HCT116 (cell line): ENCODE measurements around the gene SLC9A9. TPM values are rescaled to one million over a fixed set of nuclear protein-coding genes. Genes with fewer than 3 reads are reported as not detected.

ENCODE experiments used
- ATAC-seq: fragments of 200-7000 bp; cut with Tn5 transposase; 2 replicates; pipeline ENCODE4 v1.9.1; 2020; ENCODE audit warnings: mild to moderate bottlenecking, moderate library complexity
- BruUV-seq: library from RNA; stranded (reverse); fragments of 400-500 nt; replicated peaks from 2 replicates; lab custom pipeline; 2021; lab: Mats Ljungman, UMichigan
- CTCF ChIA-PET: fragments of 300-600 bp; sonication (Branson Sonifier 250); formaldehyde crosslinking; loops from one replicate; lab custom pipeline; 2021; ENCODE audit warnings: antibody characterized with exemption; lab: Charles Lee
- POLR2A ChIA-PET: fragments of 300-600, 350-600 bp; sonication (Branson Sonifier 250); formaldehyde crosslinking; loops from one replicate; lab custom pipeline; 2021; ENCODE audit warnings: antibody characterized with exemption; lab: Charles Lee
- RAD21 ChIA-PET, 2 experiments: fragments of 300-600 bp; sonication (Branson Sonifier 250); formaldehyde crosslinking; loops; one replicate each; lab custom pipeline; 2023; ENCODE audit warnings: low total read pairs in 2 of 2; ENCODE audit not compliant: uncharacterized antibody in 2 of 2, unreplicated experiment in 2 of 2, low non-redundant PET in 1 of 2; lab: Charles Lee
- DNase-seq: peaks from one replicate; pipeline ENCODE4 v3.0.0-alpha.2; 2010; ENCODE audit warnings: low read depth, low spot score
- H2AFZ ChIP-seq: fragments of 200-600 bp; shearing (Covaris generic), sonication (generic); 2 replicates; pipeline ENCODE4 v1.6.1; 2017; ENCODE audit warnings: low read depth, mixed run types, mixed read lengths, antibody characterized with exemption, low read length; ENCODE audit not compliant: poor library complexity, severe bottlenecking
- H3K27ac ChIP-seq: 2 replicates; pipeline ENCODE4 v1.5.1; 2012; ENCODE audit warnings: low read depth, low read length
- H3K27me3 ChIP-seq: fragments of 200-600 bp; sonication (generic); 2 replicates; pipeline ENCODE4 v1.6.1; 2016; ENCODE audit warnings: mixed run types, low read length, mixed read lengths; ENCODE audit not compliant: insufficient read depth
- H3K36me3 ChIP-seq, 2 experiments: fragments of 200-500 bp in 1 of 2; fragments of 200-600 bp in 1 of 2; sonication (Bioruptor generic) in 1 of 2; sonication (generic) in 1 of 2; 2 replicates each; pipeline versions ENCODE4 v1.5.1 to v1.6.1; 2014 to 2016; ENCODE audit warnings: low read length in 2 of 2, inconsistent platforms in 1 of 2, mixed read lengths in 1 of 2, mixed run types in 1 of 2; ENCODE audit not compliant: insufficient read depth in 2 of 2, control insufficient read depth in 1 of 2
- H3K4me1 ChIP-seq, 2 experiments: fragments of 200-600 bp in 1 of 2; sonication (generic) in 1 of 2; 2 replicates each; pipeline versions ENCODE4 v1.5.1 to v1.6.1; 2012 to 2017; ENCODE audit warnings: low read length in 2 of 2, inconsistent platforms in 1 of 2, mild to moderate bottlenecking in 1 of 2, mixed read lengths in 1 of 2, mixed run types in 1 of 2, moderate library complexity in 1 of 2; ENCODE audit not compliant: insufficient read depth in 2 of 2, control insufficient read depth in 1 of 2
- H3K4me2 ChIP-seq: fragments of 200-600 bp; sonication (generic); 2 replicates; pipeline ENCODE4 v1.6.1; 2017; ENCODE audit warnings: mixed run types, low read length, mixed read lengths
- H3K4me3 ChIP-seq, 2 experiments: fragments of 200-600 bp in 1 of 2; sonication (generic) in 1 of 2; replicated peaks in 1 of 2; 2 replicates each; pipeline ENCODE4 v1.5.1; 2011 to 2016; ENCODE audit warnings: low read length in 2 of 2, control low read depth in 1 of 2, low read depth in 1 of 2, mild to moderate bottlenecking in 1 of 2, mixed read lengths in 1 of 2, mixed run types in 1 of 2
- H3K79me2 ChIP-seq: fragments of 200-600 bp; sonication (generic); 2 replicates; pipeline ENCODE4 v1.6.1; 2017; ENCODE audit warnings: mild to moderate bottlenecking, mixed run types, low read length, moderate library complexity, mixed read lengths; ENCODE audit not compliant: insufficient read depth
- H3K9ac ChIP-seq: fragments of 200-600 bp; sonication (generic); 2 replicates; pipeline ENCODE4 v1.6.1; 2016; ENCODE audit warnings: low read length, mixed read lengths
- H3K9me2 ChIP-seq: fragments of 200-600 bp; sonication (generic), shearing (Covaris generic); 2 replicates; pipeline ENCODE4 v1.6.1; 2017; ENCODE audit warnings: mixed run types, mild to moderate bottlenecking, moderate library complexity; ENCODE audit not compliant: insufficient read depth
- H3K9me3 ChIP-seq, 2 experiments: fragments of 200-500 bp in 1 of 2; fragments of 200-600 bp in 1 of 2; sonication (Bioruptor generic) in 1 of 2; sonication (generic) in 1 of 2; 2 replicates each; pipeline ENCODE4 v1.6.1; 2014 to 2017; ENCODE audit warnings: low read length in 2 of 2, mixed read lengths in 2 of 2, inconsistent platforms in 1 of 2, low read depth in 1 of 2, mild to moderate bottlenecking in 1 of 2, mixed run types in 1 of 2, moderate library complexity in 1 of 2; ENCODE audit not compliant: control insufficient read depth in 1 of 2, insufficient read depth in 1 of 2
- H4K20me1 ChIP-seq: fragments of 200-600 bp; sonication (generic), shearing (Covaris generic); 2 replicates; pipeline ENCODE4 v1.6.1; 2017; ENCODE audit warnings: mixed run types, mild to moderate bottlenecking, moderate library complexity; ENCODE audit not compliant: insufficient read depth
- CBX3 ChIP-seq: IDR thresholded peaks from 2 replicates; pipeline ENCODE4 v1.6.1; 2012; ENCODE audit warnings: low read depth
- CEBPB ChIP-seq: IDR thresholded peaks from 2 replicates; pipeline ENCODE4 v1.6.1; 2012; ENCODE audit warnings: low read depth
- EGR1 ChIP-seq: IDR thresholded peaks from 2 replicates; pipeline ENCODE4 v1.6.1; 2012; ENCODE audit warnings: low read depth
- EZH2 ChIP-seq: fragments of 200-600 bp; sonication (generic); IDR thresholded peaks from 2 replicates; pipeline ENCODE4 v1.6.1; 2017; ENCODE audit warnings: antibody characterized with exemption, mixed run types
- FOSL1 ChIP-seq: IDR thresholded peaks from 2 replicates; pipeline ENCODE4 v1.6.1; 2012; ENCODE audit warnings: low read depth
- POLR2AphosphoS5 ChIP-seq: IDR thresholded peaks from 2 replicates; pipeline ENCODE4 v1.6.1; 2011; ENCODE audit warnings: mild to moderate bottlenecking, low read depth, low read length, moderate library complexity
- RAD21 ChIP-seq: IDR thresholded peaks from 2 replicates; pipeline ENCODE4 v1.6.1; 2012; ENCODE audit warnings: low read depth, mild to moderate bottlenecking
- REST ChIP-seq: IDR thresholded peaks from 2 replicates; pipeline ENCODE4 v1.6.1; 2012; ENCODE audit warnings: low read depth
- SP1 ChIP-seq: IDR thresholded peaks from 2 replicates; pipeline ENCODE4 v1.6.1; 2012; ENCODE audit warnings: low read depth
- ZBTB33 ChIP-seq: IDR thresholded peaks from 2 replicates; pipeline ENCODE4 v1.6.1; 2011; ENCODE audit warnings: mild to moderate bottlenecking, low read length, moderate library complexity; ENCODE audit not compliant: insufficient replicate concordance; ENCODE audit errors: extremely low read depth
- intact Hi-C: fragments of 100-400 bp; cut with micrococcal nuclease; formaldehyde crosslinking; loops from 2 replicates; pipeline ENCODE4 v1.10.0; 2022
- total RNA-seq: library from RNA; stranded (reverse); gene quantifications from one replicate; pipeline ENCODE4 v1.2.1, GENCODE V29; 2021; ENCODE audit not compliant: unreplicated experiment

Gene SLC9A9
- total RNA-seq, 1 experiment from 2014 or later, result 0.20 TPM

- Histone ChIP-seq H3K27ac (no peak overlapping the region), H3K9me3 (no peaks in the 10 kb centered on the region), H3K9me2 (no peaks in the 10 kb centered on the region), H2AFZ (no peak overlapping the region), H3K4me3 (no peak overlapping the region), H3K36me3 (no peaks in the 10 kb centered on the region), H3K79me2 (no peaks in the 10 kb centered on the region), H3K9ac (no peak overlapping the region), H3K4me2 (no peak overlapping the region), H4K20me1 (no peaks in the 10 kb centered on the region), H3K4me1 (no peaks in the 10 kb centered on the region), H3K27me3 (no peaks in the 10 kb centered on the region)
- intact Hi-C loops, result no loop called here
- POLR2A ChIA-PET, result no interaction called here
- TF ChIP-seq REST (no peak), POLR2AphosphoS5 (no peak), RAD21 (no peak), CBX3 (no peak), FOSL1 (no peak), EZH2 (no peak), ZBTB33 (no peak), CEBPB (no peak), SP1 (no peak), EGR1 (no peak)
- BruUV-seq, result no TSS peak
- DNase-seq, result no peak
- no peak for ATAC-seq
- CTCF ChIA-PET, result no interaction called here
- RAD21 ChIA-PET, result no interaction called here
Measured at GRCh38 chr3:143412084-143412483, 436.2 kb downstream of the SLC9A9 start.
